Dermis blood vessel endothelial cell (primary cell): Measurements from ENCODE around the gene RAD18. TPM values are rescaled to one million over a fixed set of nuclear protein-coding genes. Genes with fewer than 3 reads are reported as not detected.

Experiments
- DNase-seq: peaks from one replicate; pipeline ENCODE4 v3.0.0; 2010
- total RNA-seq: library from RNA; depleted of rRNA; stranded (reverse); fragments of >200 nt; gene quantifications from 2 replicates; pipeline ENCODE4 v1.2.3, GENCODE V29; 2014

The RAD18 gene
- total RNA-seq, 1 donor from 2014 or later = 8.3 TPM

GRCh38 chr3:8964436-8965370 is 1.4 kb upstream of the RAD18 start:
- peak; percentile 56 for DNase-seq

GRCh38 chr3:8962226-8962861 is 928 bp downstream of the RAD18 start:
- peak; percentile 5 for DNase-seq

- no peak for DNase-seq
These were observed 3.6 kb downstream of the RAD18 start for GRCh38 chr3:8959668-8960067.

GRCh38 chr3:8954938-8955763 is 8.1 kb downstream of the RAD18 start:
- DNase-seq = no peak

GRCh38 chr3:8953313-8953712 is 10.0 kb downstream of the RAD18 start:
- DNase-seq = no peak

- no peak for DNase-seq
These were observed 11.1 kb downstream of the RAD18 start for GRCh38 chr3:8952130-8952529.

DNA sequence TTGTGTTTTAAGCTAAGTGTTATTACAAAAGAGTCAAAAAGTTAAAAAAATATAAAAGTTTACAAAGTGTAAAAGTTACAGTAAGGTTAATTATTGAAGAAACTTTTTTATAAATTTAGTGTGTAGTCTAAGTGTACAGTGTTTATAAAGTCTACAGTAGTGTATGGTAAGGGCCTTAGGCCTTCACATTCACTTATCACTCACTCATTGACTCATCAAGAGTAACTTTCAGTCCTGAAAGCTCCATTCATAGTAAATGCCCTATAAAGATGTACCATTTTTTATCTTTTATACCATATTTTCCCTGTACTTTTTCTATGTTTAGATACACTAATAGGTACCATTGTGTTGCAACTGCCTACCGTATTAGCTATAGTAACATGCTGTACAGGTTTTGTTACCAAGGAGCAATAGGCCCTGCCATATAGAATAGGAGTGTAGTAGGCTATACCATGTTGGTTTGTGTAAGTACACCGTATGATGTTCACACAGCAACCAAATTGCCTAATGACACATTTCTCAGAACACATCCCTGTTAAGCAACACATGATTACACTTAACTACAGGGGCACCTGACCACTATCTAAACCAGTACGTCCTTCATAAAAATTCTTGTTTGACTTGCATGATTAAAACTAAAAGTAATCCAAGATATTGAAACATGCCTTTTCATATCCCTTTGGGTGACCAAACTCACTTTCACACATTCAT is 17.2 kb downstream of the RAD18 start:
- DNase-seq = no peak

- DNase-seq = no peak
These were observed 20.4 kb downstream of the RAD18 start for GRCh38 chr3:8942746-8943488.

DNA sequence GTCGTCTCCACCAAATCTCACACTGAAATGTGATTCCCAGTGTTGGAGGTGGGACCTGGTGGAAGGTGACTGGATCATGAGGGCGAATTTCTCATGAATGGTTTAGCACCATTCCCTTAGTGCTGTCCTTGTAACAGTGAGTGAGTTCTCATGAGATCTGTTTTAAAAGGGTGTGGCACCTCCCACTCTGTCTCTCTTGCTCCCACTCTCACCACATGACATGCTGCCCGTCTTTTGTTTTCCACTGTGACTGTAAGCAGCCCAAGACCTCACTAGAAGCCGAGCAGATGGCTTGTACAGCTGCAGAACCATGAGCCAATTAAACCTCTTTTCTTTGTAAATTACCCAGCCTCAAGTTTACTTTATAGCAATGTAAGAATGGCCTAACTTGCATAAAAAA is 21.2 kb downstream of the RAD18 start:
- no peak for DNase-seq

- DNase-seq = peak; percentile 65
These were observed 25.3 kb downstream of the RAD18 start for GRCh38 chr3:8938021-8938420.

DNA sequence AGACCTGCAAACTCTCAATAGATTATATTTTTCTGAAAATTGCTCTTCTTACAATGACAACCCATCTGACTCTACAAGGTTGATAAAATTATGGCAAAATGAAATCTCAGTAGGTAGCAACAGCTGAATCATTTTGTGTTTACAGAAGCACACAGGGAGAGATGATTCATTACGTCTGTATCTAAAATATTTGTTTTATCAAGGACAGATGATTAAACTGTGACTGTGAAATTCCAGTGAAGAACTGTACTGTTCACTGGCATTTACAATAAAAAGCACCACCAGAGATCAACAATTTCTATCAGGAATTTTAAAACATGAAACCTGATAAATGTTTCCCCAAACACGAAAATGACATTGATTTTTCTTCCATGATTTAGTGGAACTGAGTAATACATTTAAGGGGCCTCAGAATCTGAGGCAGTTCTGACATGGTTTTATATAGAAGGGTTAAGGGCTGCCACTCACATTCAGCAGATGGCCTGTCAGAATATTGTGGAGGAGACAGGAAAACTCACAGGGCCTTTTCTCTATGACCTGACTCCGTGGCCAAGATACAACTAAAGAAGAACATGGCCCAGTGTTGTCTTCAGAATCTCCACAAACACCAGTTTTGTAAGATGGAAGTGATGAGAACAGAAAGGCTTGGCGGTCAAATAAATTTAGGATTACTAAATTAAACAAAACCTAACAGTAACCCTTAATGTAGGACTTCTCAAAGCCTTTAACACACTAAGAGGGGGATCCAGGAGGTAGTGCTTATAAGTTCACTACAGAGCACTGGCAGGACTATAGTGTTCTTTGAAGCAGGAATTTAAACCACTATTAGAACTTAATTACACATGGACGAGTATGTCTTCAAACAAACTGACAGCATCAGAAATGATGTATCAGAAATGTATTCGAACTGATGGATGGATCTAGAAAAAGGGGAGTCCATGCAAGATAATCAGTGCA is 25.9 kb downstream of the RAD18 start:
- DNase-seq = peak; percentile 73

- DNase-seq = no peak
These were observed 30.8 kb downstream of the RAD18 start for GRCh38 chr3:8932507-8932906.

DNA sequence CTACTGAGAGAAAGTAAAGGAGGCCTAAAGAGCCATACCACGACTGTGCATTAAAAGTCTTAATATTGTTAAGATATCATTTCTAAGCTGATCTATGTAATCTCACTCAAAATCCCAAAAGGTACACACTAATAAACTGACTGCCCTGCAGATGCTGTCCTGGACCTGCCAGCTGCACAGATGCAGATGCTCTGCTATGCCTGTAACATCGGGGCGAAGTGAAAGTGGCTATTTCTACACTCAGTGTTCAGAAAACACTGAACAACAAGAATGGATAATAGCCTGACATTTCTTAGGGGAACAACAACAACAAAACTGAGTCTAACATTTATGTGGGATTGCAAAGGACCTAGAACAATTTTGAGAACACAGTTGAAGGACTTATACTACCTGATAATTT is 31.9 kb downstream of the RAD18 start:
- DNase-seq = no peak

DNA sequence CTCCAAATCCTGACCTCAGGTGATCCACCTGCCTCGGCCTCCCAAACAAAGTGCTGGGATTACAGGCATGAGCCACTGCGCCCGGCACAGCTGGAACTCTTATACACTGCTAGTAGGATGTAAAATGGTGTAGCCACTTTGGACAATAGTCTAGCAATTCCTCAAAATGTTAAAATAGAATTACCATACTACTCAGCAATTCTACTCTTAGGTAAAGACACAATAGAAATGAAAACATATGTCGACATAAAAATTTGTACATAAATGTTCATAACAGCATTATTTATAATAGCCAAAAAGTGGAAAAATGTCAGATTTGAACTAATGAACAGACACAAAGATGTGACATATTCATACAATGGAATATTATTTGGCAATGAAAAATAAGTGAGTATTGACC is 33.4 kb downstream of the RAD18 start:
- DNase-seq = no peak

- DNase-seq = no peak
These were observed 48.8 kb downstream of the RAD18 start for GRCh38 chr3:8914491-8914890.

DNA sequence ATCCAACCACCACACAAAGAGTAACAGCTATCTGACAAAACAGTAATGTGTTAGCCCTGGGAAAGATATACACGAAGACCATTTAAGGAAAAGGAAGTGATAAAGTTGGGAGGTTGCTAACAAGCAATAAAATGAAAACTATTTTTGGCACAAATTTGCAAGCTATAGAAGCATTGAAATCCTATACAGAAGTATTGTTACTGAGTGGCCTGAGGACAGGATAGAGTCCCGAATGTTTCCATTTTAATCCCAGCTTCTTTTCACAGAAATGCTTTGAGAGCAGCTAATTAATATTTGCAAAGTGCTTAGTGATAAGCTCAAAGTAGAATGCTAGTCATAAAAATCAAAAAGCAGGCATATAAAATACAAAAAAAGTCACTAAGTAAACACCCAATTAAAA is 51.5 kb downstream of the RAD18 start:
- DNase-seq = no peak

DNA sequence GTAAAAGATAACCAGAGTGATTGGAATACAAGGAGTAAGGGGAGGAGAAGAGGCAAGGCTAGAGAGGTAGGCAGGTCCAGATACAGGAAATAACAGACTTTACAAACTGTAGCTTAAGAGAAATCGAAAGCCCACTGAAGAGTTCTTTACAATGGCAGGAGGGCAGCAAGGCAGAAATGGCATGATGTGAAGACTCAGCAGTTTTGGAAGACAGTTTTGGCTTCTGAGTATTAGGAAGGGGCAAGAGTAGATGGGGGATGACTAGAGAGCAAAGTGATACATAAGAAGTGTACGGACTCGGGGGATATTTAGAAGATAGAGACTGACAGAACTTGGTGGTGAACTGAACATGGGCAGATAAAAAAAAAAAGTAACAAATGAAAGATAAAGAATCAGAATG is 54.1 kb downstream of the RAD18 start:
- no peak for DNase-seq

GRCh38 chr3:8903191-8903590 is 60.1 kb downstream of the RAD18 start:
- no peak for DNase-seq

DNA sequence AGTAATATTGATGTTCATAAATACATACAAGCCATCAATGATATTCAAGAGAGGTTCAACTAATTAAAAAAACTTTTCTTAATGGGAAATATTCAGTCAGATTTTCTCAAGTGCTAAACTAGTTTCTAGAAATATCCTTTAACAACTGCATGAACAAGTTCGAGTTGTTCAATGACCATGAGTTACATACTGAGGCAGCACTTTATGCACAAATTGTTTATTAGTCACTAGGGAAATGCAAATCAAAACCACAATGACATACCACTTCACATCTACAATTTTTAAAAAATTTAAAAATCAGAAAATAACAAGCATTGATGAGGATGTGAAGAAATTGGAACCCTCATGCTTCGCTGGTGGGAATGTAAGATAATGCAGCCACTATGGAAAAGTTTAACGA is 62.4 kb downstream of the RAD18 start:
- DNase-seq = no peak

DNA sequence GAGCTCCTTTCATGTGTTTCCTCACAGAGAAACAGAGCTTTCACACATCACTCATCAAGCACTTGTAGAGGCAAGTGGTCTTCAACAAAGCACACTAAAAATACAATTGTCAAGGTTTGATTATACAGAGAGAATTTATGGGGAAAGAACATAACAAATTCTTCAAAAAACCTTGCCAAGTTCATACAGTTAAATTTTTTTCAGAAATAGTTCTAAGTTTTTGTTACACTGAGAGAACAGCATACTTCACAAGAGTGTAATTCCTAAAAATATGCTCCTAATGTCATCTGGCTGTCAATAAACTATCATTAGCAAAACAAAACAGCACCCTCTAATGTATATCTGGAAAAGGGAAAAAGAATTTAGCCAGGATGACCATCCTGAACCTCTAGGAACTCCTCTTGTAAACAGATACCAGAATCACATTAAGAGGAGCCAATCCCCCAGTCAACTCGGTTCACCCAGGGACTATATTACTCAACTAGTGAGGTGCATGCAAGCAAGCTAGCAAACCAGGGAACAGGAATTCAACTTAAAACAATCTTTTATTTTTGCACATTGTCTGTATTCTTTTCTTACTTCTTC is 63.3 kb downstream of the RAD18 start:
- DNase-seq = no peak
